ENCODE data around the gene TM9SF3.

DNA sequence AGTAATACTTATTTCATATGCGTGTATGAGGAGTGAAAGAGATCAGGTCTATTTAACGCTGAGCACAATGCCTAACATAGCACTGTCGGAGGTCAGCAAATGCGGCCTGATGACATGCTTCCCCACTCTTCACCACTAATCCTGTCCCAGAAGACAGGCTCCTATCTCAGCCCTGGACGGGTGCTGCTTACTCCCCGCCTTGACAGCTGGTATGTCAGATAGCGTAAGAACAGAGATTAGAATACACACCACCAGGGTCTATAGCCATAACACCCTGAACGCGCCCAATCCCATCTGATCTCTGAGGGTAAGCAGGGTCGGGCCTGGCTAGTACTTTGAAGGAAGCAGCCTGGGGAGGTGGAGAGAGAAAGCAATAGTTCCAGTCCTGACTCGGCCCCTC is 32.3 kb upstream of the TM9SF3 start:
- TF ChIP-seq, protein P1, sequence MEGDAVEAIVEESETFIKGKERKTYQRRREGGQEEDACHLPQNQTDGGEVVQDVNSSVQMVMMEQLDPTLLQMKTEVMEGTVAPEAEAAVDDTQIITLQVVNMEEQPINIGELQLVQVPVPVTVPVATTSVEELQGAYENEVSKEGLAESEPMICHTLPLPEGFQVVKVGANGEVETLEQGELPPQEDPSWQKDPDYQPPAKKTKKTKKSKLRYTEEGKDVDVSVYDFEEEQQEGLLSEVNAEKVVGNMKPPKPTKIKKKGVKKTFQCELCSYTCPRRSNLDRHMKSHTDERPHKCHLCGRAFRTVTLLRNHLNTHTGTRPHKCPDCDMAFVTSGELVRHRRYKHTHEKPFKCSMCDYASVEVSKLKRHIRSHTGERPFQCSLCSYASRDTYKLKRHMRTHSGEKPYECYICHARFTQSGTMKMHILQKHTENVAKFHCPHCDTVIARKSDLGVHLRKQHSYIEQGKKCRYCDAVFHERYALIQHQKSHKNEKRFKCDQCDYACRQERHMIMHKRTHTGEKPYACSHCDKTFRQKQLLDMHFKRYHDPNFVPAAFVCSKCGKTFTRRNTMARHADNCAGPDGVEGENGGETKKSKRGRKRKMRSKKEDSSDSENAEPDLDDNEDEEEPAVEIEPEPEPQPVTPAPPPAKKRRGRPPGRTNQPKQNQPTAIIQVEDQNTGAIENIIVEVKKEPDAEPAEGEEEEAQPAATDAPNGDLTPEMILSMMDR (conservative IDR thresholded peaks at IDR 0.05; ENCODE audit: low read depth in 2 of 2) = no peak
- no peak for TF ChIP-seq POLR2AphosphoS5 (IDR thresholded peaks at IDR 0.05; ENCODE audit: low read depth)
- no peak for TF ChIP-seq EZH2 (IDR thresholded peaks at IDR 0.05; ENCODE audit: low read depth, unreplicated experiment)
- no peak for TF ChIP-seq EZH2phosphoT487 (IDR thresholded peaks at IDR 0.05; ENCODE audit: unreplicated experiment)
- no peak for TF ChIP-seq CREB1 (CRISPR knock-in tag; IDR thresholded peaks at IDR 0.05; ENCODE audit: low read depth)
- TF ChIP-seq, protein P2, sequence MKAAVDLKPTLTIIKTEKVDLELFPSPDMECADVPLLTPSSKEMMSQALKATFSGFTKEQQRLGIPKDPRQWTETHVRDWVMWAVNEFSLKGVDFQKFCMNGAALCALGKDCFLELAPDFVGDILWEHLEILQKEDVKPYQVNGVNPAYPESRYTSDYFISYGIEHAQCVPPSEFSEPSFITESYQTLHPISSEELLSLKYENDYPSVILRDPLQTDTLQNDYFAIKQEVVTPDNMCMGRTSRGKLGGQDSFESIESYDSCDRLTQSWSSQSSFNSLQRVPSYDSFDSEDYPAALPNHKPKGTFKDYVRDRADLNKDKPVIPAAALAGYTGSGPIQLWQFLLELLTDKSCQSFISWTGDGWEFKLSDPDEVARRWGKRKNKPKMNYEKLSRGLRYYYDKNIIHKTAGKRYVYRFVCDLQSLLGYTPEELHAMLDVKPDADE (IDR thresholded peaks at IDR 0.05) = no peak
- TF ChIP-seq, protein P3, sequence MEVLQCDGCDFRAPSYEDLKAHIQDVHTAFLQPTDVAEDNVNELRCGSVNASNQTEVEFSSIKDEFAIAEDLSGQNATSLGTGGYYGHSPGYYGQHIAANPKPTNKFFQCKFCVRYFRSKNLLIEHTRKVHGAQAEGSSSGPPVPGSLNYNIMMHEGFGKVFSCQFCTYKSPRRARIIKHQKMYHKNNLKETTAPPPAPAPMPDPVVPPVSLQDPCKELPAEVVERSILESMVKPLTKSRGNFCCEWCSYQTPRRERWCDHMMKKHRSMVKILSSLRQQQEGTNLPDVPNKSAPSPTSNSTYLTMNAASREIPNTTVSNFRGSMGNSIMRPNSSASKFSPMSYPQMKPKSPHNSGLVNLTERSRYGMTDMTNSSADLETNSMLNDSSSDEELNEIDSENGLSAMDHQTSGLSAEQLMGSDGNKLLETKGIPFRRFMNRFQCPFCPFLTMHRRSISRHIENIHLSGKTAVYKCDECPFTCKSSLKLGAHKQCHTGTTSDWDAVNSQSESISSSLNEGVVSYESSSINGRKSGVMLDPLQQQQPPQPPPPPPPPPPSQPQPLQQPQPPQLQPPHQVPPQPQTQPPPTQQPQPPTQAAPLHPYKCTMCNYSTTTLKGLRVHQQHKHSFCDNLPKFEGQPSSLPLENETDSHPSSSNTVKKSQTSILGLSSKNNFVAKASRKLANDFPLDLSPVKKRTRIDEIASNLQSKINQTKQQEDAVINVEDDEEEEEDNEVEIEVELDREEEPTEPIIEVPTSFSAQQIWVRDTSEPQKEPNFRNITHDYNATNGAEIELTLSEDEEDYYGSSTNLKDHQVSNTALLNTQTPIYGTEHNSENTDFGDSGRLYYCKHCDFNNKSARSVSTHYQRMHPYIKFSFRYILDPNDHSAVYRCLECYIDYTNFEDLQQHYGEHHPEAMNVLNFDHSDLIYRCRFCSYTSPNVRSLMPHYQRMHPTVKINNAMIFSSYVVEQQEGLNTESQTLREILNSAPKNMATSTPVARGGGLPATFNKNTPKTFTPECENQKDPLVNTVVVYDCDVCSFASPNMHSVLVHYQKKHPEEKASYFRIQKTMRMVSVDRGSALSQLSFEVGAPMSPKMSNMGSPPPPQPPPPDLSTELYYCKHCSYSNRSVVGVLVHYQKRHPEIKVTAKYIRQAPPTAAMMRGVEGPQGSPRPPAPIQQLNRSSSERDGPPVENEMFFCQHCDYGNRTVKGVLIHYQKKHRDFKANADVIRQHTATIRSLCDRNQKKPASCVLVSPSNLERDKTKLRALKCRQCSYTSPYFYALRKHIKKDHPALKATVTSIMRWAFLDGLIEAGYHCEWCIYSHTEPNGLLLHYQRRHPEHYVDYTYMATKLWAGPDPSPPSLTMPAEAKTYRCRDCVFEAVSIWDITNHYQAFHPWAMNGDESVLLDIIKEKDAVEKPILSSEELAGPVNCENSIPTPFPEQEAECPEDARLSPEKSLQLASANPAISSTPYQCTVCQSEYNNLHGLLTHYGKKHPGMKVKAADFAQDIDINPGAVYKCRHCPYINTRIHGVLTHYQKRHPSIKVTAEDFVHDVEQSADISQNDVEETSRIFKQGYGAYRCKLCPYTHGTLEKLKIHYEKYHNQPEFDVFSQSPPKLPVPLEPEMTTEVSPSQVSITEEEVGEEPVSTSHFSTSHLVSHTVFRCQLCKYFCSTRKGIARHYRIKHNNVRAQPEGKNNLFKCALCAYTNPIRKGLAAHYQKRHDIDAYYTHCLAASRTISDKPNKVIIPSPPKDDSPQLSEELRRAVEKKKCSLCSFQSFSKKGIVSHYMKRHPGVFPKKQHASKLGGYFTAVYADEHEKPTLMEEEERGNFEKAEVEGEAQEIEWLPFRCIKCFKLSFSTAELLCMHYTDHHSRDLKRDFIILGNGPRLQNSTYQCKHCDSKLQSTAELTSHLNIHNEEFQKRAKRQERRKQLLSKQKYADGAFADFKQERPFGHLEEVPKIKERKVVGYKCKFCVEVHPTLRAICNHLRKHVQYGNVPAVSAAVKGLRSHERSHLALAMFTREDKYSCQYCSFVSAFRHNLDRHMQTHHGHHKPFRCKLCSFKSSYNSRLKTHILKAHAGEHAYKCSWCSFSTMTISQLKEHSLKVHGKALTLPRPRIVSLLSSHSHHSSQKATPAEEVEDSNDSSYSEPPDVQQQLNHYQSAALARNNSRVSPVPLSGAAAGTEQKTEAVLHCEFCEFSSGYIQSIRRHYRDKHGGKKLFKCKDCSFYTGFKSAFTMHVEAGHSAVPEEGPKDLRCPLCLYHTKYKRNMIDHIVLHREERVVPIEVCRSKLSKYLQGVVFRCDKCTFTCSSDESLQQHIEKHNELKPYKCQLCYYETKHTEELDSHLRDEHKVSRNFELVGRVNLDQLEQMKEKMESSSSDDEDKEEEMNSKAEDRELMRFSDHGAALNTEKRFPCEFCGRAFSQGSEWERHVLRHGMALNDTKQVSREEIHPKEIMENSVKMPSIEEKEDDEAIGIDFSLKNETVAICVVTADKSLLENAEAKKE (CRISPR knock-in tag; IDR thresholded peaks at IDR 0.05) = no peak

Measured in GM23338 (cell line).